Coronary artery (tissue), 2 donors: ENCODE data around the gene CCDC88A.
"Not testable (repeated sequence)": the region's sequence is repeated elsewhere in the genome, so short reads cannot be mapped to it uniquely, and the experiment has no call there.

Experiments
- DNase-seq: peaks from one replicate; pipeline ENCODE4 v3.0.0-alpha.2; 2017; ENCODE audit warnings: low spot score
- H3K27ac ChIP-seq, 2 donors: fragments of 200-600 bp; sonication (generic); one replicate each; pipeline ENCODE4 v1.5.1; 2016 to 2019
- H3K4me3 ChIP-seq: fragments of 200-600 bp; sonication (generic); 2 replicates; pipeline ENCODE4 v1.5.1; 2016; ENCODE audit warnings: mild to moderate bottlenecking, moderate library complexity
- CTCF ChIP-seq: fragments of 200-600 bp; sonication (generic); IDR thresholded peaks from one replicate; pipeline ENCODE4 v1.5.1; 2019; ENCODE audit warnings: antibody characterized with exemption

The CCDC88A gene

GRCh38 chr2:55452879-55453278 lies 33.2 kb upstream of the CCDC88A start:
- no peak overlapping the region for H3K27ac ChIP-seq
- DNase-seq, result no peak
- no peak for TF ChIP-seq CTCF
- no peak overlapping the region for H3K4me3 ChIP-seq

- no peak overlapping the region for H3K4me3 ChIP-seq
- H3K27ac ChIP-seq, result no peak overlapping the region
- no peak for TF ChIP-seq CTCF
- no peak for DNase-seq
Measured at GRCh38 chr2:55451699-55452098, 32.0 kb upstream of the CCDC88A start.

GRCh38 chr2:55450014-55450413 lies 30.4 kb upstream of the CCDC88A start:
- H3K4me3 ChIP-seq, DNase-seq, H3K27ac ChIP-seq: not testable (repeated sequence)

GRCh38 chr2:55442045-55442760 lies 22.5 kb upstream of the CCDC88A start:
- DNase-seq, H3K27ac ChIP-seq: not testable (repeated sequence)

GRCh38 chr2:55441280-55441892 lies 21.7 kb upstream of the CCDC88A start:
- no peak overlapping the region for H3K27ac ChIP-seq
- no peak for DNase-seq
- H3K4me3 ChIP-seq, result no peak overlapping the region
- no peak for TF ChIP-seq CTCF

More at GRCh38 chr2:55442045-55442760, 22.5 kb upstream of the CCDC88A start:
- H3K4me3 ChIP-seq, result not testable (repeated sequence)

- no peak for TF ChIP-seq CTCF
- Histone ChIP-seq H3K4me3 (no peak overlapping the region), H3K27ac (no peak overlapping the region)
- no peak for DNase-seq
Measured at GRCh38 chr2:55439101-55439397, 19.4 kb upstream of the CCDC88A start.

GRCh38 chr2:55438391-55439100 lies 18.9 kb upstream of the CCDC88A start:
- DNase-seq, result no peak
- Histone ChIP-seq H3K4me3 (no peak overlapping the region), H3K27ac (no peak overlapping the region)
- TF ChIP-seq CTCF, result no peak
